ENCODE measurements around the gene TMEM143.
"Not testable (repeated sequence)": the region's sequence is repeated elsewhere in the genome, so short reads cannot be mapped to it uniquely, and the experiment has no call there.

The TMEM143 gene

DNA sequence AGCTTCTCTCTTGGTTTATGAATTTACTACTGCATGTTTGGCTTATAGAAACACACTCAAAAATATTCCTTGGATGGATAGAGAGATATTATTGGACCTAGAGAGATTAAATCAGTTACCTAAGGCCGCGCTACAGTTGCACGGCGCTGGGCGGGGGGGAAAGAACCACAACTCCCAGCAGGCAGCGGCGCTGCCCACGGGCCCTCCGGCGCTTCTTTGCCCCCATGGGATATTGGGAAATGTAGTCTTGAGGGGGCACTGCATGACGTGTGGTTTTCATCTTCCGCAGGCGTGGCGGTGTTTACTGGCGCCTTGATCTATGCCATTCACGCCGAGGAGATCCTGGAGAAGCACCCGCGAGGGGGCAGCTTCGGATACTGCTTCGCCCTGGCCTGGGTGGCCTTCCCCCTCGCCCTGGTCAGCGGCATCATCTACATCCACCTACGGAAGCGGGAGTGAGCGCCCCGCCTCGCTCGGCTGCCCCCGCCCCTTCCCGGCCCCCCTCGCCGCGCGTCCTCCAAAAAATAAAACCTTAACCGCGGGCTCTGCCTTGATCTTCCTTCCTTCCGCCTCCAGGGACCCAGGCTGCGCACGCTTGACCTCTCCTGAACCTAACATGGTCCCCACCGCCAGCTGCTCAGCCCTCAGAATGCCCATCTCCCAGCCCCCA is 33.6 kb downstream of the TMEM143 start:
- peak; percentile 66 for DNase-seq (ENCODE audit: low read depth)

GRCh38 chr19:48329167-48329891 is 34.4 kb downstream of the TMEM143 start:
- no peak for DNase-seq (ENCODE audit: low read depth)

GRCh38 chr19:48325265-48325910 is 38.4 kb downstream of the TMEM143 start, which contains the start of gene EMP3:
Gene EMP3, plus strand, starts transcription at chr19:48325552. Its CDS starts 1,293 bp downstream, at chr19:48326845.
- DNase-seq (ENCODE audit: low read depth), result peak; percentile 71

- DNase-seq (ENCODE audit: low read depth), result peak; percentile 99
These were observed 41.8 kb downstream of the TMEM143 start for GRCh38 chr19:48321622-48322591.

GRCh38 chr19:48321372-48321621 is 42.4 kb downstream of the TMEM143 start:
- DNase-seq (ENCODE audit: low read depth), result peak; percentile 95

- DNase-seq (ENCODE audit: low read depth), result peak; percentile 80
These were observed 43.8 kb downstream of the TMEM143 start for GRCh38 chr19:48319647-48320541.

- no peak for DNase-seq (ENCODE audit: low read depth)
These were observed 45.3 kb downstream of the TMEM143 start for GRCh38 chr19:48318286-48318987.

GRCh38 chr19:48317708-48317960 is 46.1 kb downstream of the TMEM143 start:
- DNase-seq (ENCODE audit: low read depth), result not testable (repeated sequence)

DNA sequence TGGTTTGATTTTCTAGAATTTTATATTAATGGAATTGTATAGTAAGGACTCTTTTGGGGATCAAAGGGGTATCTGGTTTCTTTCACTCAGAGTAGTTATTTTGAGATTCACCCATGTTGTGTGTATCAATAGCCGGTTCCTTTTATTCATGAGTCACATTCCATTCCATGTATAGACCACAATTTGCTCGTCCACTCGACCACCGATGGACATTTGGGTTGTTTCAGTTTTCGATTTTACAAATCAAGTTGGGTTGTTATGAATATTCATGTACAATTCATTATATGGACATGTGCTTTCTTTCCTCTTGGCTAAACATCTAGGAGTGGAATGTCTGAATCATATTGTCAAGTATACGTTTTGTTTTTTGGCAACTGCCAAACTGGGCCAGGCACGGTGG is 48.0 kb downstream of the TMEM143 start:
- DNase-seq (ENCODE audit: low read depth), result no peak

DNA sequence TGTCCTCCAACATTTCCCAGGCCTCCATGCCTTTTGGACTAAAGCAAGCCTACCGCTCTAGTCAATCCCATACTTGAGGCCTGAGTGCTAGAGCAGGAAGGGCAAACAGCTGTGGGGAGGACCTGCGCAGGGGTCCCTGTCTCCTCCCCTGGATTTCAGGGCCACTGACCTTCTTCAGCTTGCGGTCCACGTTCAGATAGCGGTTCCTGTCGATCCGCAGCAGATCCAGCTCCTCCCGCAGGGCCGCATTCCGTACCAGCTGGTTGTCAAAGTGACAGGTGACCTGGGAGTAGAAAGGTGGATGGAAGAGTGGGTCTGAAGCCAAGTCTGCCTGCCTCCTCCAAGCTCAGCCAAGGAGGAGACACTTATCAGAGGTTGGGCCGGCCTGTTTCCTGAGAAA is 52.4 kb downstream of the TMEM143 start:
- no peak for DNase-seq (ENCODE audit: low read depth)

GRCh38 chr19:48310227-48310626 is 53.5 kb downstream of the TMEM143 start:
- no peak for DNase-seq (ENCODE audit: low read depth)

- DNase-seq (ENCODE audit: low read depth), result not testable (repeated sequence)
These were observed 54.0 kb downstream of the TMEM143 start for GRCh38 chr19:48309731-48310130.

DNA sequence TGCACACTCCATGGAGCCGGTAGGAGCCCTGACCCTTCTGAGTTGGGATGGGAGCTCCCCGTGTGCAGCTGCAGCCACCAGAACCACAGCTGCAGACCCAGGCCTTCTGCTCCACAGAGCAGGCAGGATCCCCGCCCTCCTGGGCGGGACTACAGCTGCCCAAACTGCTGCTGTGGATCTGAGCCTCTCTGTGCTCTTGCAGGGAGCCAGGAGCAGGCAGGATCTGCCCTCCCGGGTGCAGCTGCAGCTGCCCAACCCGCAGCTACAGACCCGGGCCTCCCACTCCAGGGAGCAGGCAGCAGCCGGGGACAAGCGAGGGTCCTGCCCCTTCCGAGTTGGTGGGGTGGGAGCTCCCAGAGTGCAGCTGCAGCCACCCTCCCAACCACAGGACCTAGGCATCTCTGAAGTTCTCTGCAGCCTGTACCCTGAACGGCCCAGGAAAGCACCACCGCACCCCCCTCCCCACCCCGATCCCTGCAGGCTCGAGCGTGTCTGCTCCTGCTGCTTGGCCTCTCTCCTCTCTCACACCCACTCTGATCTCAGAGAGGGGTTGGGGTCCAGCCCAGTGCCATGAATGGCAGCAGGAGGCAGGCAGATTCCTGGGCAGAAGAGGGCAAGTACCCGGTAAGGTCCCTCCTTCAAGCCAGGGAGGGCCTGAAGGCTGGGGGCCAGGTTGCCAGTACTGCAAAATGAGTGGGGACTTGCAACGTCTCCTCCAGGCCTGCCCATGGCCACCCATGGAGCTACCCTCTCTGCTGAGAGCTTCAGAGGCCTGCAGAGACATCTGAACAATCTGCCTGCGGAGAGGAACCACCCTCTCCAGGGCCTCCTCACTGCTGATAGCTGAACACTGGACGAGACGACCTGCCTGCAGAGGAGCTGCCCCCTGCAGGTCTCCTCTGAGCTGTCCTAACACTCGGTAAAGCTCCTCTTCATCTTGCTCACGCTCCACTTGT is 54.8 kb downstream of the TMEM143 start:
- DNase-seq (ENCODE audit: low read depth), result no peak

- DNase-seq (ENCODE audit: low read depth), result no peak
These were observed 59.9 kb downstream of the TMEM143 start for GRCh38 chr19:48303866-48304265.

- no peak for DNase-seq (ENCODE audit: low read depth)
These were observed 60.4 kb downstream of the TMEM143 start for GRCh38 chr19:48303367-48303766.

GRCh38 chr19:48302600-48302959 is 61.2 kb downstream of the TMEM143 start:
- DNase-seq (ENCODE audit: low read depth), result no peak

GRCh38 chr19:48301886-48302599 is 61.7 kb downstream of the TMEM143 start:
- DNase-seq (ENCODE audit: low read depth), result no peak

DNA sequence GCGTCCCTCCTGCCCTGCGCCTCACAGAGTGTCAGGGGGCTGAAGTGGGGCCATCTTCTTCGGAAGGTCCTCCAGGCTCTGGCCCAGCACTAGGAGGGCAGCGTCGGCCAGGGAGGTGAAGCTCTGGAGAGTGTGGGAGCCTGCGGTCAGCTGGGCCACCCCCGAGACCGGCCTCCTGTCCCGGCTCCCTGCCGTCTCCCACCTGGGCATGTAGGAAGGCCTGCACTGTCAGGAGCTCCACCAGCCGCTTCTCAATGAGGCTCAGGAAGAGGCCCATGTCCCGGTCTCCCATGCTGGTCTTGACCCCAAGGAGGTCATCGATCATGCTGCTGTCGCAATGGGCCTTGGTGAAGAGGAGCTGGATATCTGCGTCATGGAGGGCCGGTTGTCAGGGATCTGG is 65.8 kb downstream of the TMEM143 start:
- no peak for DNase-seq (ENCODE audit: low read depth)
